Embryonic facial prominence (tissue), 1 donor: ENCODE results near the gene SSTR1.
"Not testable (repeated sequence)": the region's sequence is repeated elsewhere in the genome, so short reads cannot be mapped to it uniquely, and the experiment has no call there.

ENCODE experiments used
- DNase-seq: peaks from one replicate; pipeline ENCODE4 v3.0.0-alpha.2; 2016; ENCODE audit errors: extremely low spot score

The SSTR1 gene, protein sequence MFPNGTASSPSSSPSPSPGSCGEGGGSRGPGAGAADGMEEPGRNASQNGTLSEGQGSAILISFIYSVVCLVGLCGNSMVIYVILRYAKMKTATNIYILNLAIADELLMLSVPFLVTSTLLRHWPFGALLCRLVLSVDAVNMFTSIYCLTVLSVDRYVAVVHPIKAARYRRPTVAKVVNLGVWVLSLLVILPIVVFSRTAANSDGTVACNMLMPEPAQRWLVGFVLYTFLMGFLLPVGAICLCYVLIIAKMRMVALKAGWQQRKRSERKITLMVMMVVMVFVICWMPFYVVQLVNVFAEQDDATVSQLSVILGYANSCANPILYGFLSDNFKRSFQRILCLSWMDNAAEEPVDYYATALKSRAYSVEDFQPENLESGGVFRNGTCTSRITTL

DNA sequence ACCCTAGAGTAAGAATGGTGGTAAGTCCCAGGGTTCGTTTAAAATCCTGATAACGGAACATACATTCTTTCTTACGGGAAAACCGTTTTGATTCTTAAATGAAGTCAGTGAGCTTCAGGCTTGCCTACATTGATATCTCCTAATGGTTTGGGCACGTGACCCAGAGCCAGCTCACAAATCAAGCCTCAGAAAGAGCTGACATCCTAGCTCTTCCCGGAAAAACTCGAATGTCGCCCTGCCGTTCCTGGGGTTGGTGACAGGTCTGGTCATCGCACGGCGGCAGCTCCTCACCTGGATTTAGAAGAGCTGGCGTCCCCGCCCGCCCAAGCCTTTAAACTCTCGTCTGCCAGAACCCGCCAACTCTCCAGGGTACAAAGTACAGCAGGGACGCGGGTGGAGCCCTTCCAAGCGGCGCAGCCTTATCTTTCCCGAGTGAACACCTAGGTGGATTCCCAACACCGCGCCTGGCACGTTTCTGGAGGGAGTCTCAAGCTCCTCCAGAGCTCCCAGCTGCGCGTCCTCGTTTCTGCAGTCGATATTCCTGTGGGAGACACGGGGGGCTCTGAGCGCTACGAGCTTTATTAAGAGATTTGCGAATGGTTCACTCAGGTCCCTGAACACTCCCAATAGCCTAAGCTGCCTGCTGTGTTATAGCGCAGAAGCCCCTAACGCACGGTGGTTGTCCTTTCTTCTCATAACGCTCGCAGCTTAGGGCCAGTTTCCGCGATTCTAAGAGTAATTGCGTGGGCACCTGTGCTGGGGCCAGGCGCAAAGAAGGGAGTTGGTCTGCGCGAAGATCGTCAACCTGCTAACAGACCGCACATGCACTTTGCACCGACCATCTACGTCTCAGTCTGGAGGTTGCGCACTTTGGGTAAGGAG lies at the start of gene SSTR1:
SSTR1 (plus strand) TSS at position 169 of the 882 bp plus-strand sequence. CDS start 1,486 bp downstream, outside the sequence.
- DNase-seq: no peak

DNA sequence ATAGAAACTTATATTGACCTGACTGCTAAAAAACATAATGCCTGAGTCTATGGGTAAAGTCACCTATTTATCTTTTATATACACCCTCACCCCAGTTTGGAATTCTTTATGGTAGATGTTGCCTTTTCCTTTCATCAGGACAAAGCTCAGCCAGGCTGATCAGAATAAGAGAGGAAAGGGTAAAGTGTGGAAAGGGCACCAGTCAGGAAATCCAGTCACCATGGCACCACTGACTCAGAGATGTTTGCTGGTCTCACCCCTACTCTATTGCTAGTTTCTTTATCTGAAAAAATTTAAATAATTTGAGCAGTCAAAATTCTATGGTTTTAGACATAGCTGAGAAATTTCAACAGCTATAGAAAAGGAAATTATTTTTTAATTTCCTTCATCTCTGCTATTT lies 49.2 kb upstream of the SSTR1 start:
- DNase-seq: no peak

- DNase-seq: no peak
These were observed 39.3 kb upstream of the SSTR1 start for GRCh38 chr14:38168416-38168815.

- no peak for DNase-seq
These were observed 36.5 kb upstream of the SSTR1 start for GRCh38 chr14:38171197-38171596.

DNA sequence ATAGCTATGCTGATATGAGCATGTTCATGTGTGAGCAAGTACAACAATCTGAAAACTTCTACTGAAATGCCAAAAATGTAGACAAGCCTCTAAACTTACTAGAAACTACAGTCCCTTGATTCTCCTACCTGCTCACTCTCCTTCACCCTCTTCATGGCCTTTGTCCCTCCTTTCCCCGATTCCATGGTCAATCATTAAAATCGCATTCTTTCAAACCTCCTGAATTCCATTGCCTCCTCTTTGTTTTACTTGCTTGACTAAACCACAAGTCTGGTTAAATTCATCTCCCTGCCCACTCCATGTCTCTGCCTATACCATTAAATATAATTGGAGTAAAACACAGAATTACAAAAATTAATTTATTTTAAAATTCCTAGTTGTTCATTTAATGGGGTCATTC lies 33.0 kb upstream of the SSTR1 start:
- DNase-seq: no peak

- no peak for DNase-seq
These were observed 32.0 kb upstream of the SSTR1 start for GRCh38 chr14:38175658-38176057.

DNA sequence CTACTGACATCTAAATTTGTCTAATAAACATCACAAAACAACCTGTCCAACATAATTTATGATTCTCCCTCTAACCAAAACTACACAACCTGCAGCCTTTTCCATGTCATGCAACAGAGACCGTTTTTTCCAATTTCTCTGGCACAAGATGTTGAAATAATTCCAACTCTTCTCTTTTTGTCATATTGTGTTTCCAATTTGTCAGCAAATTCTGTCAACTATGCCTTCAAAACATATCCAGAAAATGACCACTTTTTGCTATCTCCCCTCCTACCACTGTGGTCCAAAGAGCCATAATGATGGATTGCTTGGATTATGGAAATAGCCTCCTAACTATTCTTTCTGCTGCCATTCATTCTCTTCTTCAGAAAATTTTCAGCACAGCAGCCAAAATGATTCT lies 31.3 kb upstream of the SSTR1 start:
- DNase-seq: no peak

- no peak for DNase-seq
These were observed 23.6 kb upstream of the SSTR1 start for GRCh38 chr14:38184132-38184531.

DNA sequence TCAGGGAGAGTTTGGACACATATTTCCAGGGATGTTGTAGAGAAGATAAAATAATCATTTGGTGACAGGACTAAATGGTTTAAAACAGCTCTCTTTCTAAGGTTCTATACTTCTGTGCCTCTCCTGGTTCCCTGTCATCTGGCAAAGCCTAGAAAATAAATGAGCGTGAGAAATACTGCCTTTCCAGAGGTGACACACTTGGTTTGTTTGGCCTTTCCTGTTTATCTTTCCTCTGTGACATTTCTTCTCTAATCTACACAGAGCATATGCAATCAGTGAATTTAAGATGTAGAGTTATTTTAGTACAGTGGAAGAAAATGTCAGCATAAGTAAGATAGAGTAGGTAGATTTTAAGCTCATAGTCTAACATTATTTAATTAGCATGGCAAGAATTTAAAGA lies 22.0 kb upstream of the SSTR1 start:
- no peak for DNase-seq

GRCh38 chr14:38186216-38186615 lies 21.5 kb upstream of the SSTR1 start:
- DNase-seq: no peak

GRCh38 chr14:38187528-38187927 lies 20.2 kb upstream of the SSTR1 start:
- DNase-seq: no peak

GRCh38 chr14:38189930-38190726 lies 17.6 kb upstream of the SSTR1 start:
- DNase-seq: no peak

- not testable (repeated sequence) for DNase-seq
These were observed 16.9 kb upstream of the SSTR1 start for GRCh38 chr14:38190846-38191245.

DNA sequence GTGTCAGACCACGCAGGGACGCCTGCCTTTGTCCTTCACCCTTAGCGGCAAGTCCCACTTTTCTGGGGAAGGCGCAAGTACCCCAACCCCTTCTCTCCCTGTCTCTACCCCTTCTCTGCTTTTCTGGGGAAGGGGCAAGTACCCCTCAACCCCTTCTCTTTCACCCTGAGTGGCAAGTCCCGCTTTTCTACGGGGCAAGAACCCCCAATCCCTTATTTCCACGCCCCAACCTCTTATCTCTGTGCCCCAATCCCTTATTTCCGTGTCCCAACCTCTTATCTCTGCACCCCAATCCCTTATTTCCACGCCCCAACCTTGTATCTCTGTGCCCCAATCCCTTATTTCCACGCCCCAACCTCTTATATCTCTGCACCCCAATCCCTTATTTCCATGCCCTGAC lies 16.2 kb upstream of the SSTR1 start:
- DNase-seq: not testable (repeated sequence)

GRCh38 chr14:38197001-38197783 lies 10.5 kb upstream of the SSTR1 start:
- DNase-seq: no peak

- no peak for DNase-seq
These were observed 9.8 kb upstream of the SSTR1 start for GRCh38 chr14:38197784-38198335.

DNA sequence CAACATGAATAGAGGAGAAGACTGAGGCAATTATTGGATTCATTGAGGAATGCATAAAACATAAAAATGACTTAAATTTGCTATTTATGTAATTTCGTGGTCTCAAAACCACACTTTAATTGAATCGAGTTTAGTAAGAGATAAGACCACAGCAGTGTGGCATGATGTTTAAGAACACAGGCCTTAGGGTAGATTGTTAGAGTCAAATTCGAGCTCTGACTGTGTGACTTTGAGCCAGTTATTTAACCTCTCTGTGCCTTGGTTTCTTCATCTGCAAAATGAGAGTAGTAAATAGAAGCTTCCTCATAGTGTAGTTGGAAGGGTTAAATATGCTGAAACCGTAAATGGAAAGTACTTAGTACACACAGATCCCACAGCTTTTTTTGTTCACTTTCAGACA lies 9.3 kb upstream of the SSTR1 start:
- DNase-seq: no peak

- DNase-seq: no peak
These were observed 8.6 kb upstream of the SSTR1 start for GRCh38 chr14:38199076-38199475.

- no peak for DNase-seq
These were observed 8.0 kb upstream of the SSTR1 start for GRCh38 chr14:38199739-38200138.

- DNase-seq: no peak
These were observed 6.4 kb upstream of the SSTR1 start for GRCh38 chr14:38201137-38201828.
